ENCODE measurements around the gene IFIH1. TPM values are rescaled to one million over a fixed set of nuclear protein-coding genes. Genes with fewer than 3 reads are reported as not detected.

IFIH1 gene
- total RNA-seq, 1 experiment from 2014 or later, result 7.8 TPM

DNA sequence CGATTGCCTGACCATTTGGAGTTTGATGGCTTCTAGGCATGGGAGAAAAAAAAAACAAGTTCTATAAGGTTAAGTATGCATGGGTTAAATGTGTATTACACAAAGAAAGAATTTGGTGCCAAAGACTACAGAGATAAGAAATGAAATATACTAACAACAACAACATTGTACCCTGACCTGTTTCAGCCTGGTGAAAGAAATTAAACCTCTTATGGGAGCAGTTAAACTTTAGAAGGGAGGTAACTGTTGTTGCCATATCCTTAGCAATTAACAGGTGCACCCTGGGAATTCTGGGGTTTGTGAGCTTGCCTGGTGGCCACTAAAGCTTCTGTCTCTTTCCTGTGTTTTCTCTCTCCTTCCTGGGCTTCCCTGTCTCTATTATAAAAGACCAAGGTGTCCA, 6.5 kb upstream of the IFIH1 start:
- ChIA-PET POLR2A (ENCODE audit: unreplicated experiment) (no interaction called here), CTCF (no interaction called here)
- Histone ChIP-seq H2AFZ (ENCODE audit: low read length) (no peak overlapping the region), H3K79me2 (ENCODE audit: low read length) (no peaks in the 10 kb centered on the region), H3K9me2 (replicated peaks; ENCODE audit: low read length) (no peaks in the 10 kb centered on the region), H3K4me1 (ENCODE audit: insufficient read depth, low read length) (no peaks in the 10 kb centered on the region), H3K4me3 (ENCODE audit: low read length) (no peak overlapping the region), H4K20me1 (ENCODE audit: low read length) (no peaks in the 10 kb centered on the region), H3K9me3 (ENCODE audit: low read length) (no peaks in the 10 kb centered on the region), H3K36me3 (ENCODE audit: low read depth, low read length) (no peaks in the 10 kb centered on the region), H3K4me2 (ENCODE audit: low read length) (no peak overlapping the region), H3K9ac (ENCODE audit: low read length) (no peak overlapping the region), H3K27me3 (ENCODE audit: low read length) (no peaks in the 10 kb centered on the region), H3K27ac (ENCODE audit: low read length) (no peak overlapping the region), H3F3A (ENCODE audit: low read length, unreplicated experiment) (no peaks in the 10 kb centered on the region)
- DNase-seq, result no peak
- intact Hi-C loops (cut with micrococcal nuclease), result no loop called here
- ATAC-seq, result no peak
- TF ChIP-seq EZH2 (IDR thresholded peaks at IDR 0.05; ENCODE audit: low read length, unreplicated experiment), result no peak
- TF ChIP-seq EZH2phosphoT487 (IDR thresholded peaks at IDR 0.05; ENCODE audit: borderline replicate concordance, low read length), result no peak
- TF ChIP-seq, protein P1, sequence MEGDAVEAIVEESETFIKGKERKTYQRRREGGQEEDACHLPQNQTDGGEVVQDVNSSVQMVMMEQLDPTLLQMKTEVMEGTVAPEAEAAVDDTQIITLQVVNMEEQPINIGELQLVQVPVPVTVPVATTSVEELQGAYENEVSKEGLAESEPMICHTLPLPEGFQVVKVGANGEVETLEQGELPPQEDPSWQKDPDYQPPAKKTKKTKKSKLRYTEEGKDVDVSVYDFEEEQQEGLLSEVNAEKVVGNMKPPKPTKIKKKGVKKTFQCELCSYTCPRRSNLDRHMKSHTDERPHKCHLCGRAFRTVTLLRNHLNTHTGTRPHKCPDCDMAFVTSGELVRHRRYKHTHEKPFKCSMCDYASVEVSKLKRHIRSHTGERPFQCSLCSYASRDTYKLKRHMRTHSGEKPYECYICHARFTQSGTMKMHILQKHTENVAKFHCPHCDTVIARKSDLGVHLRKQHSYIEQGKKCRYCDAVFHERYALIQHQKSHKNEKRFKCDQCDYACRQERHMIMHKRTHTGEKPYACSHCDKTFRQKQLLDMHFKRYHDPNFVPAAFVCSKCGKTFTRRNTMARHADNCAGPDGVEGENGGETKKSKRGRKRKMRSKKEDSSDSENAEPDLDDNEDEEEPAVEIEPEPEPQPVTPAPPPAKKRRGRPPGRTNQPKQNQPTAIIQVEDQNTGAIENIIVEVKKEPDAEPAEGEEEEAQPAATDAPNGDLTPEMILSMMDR (conservative IDR thresholded peaks at IDR 0.05; ENCODE audit: low read depth, low read length), result no peak
- no TSS peak for BruUV-seq (replicated peaks)

DNA sequence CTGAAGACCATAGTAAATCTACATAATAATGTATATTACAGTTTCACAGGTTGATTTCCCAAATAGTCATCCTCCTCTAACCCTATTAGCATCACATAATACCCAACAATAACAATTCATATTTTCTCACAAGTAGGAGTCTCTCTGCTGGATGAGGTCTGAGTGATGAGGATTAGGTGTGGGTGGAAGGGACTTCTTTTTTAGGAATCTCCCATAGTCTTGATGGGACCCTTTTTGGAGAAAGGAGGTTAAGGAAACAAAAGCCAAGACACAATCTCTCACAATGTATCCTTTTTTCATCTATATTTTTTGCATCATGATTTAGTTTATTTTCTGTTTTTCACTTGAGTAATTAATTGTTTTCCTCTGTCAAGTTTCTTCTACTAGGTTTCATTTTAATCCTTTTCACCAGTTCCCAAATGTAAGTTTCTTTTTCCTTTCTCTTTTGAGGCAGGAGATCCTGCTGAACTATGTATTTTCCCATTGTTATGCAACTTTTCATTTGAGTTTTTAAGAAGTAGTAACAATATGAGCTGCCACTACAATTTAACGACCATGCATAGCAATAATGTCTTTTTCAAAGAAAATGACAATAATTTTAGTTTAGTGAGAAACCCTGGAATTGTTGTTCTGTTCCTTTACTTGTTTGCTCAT, 2.5 kb upstream of the IFIH1 start:
- POLR2A ChIA-PET (ENCODE audit: unreplicated experiment), result no interaction called here
- intact Hi-C loops (cut with micrococcal nuclease), result no loop called here
- H3K27ac ChIP-seq (ENCODE audit: low read length), result no peak overlapping the region

More for the DNA sequence above, 2.5 kb upstream of the IFIH1 start:
- Histone ChIP-seq H2AFZ (ENCODE audit: low read length) (no peak overlapping the region), H3F3A (ENCODE audit: low read length, unreplicated experiment) (no peaks in the 10 kb centered on the region), H3K79me2 (ENCODE audit: low read length) (no peaks in the 10 kb centered on the region), H3K9me2 (replicated peaks; ENCODE audit: low read length) (no peaks in the 10 kb centered on the region), H4K20me1 (ENCODE audit: low read length) (no peaks in the 10 kb centered on the region), H3K9ac (ENCODE audit: low read length) (no peak overlapping the region), H3K4me1 (ENCODE audit: insufficient read depth, low read length) (peaks cover 24% of the 10 kb centered on the region), H3K9me3 (ENCODE audit: low read length) (no peaks in the 10 kb centered on the region), H3K36me3 (ENCODE audit: low read depth, low read length) (no peaks in the 10 kb centered on the region), H3K4me3 (ENCODE audit: low read length) (no peak overlapping the region), H3K4me2 (ENCODE audit: low read length) (no peak overlapping the region), H3K27me3 (ENCODE audit: low read length) (no peaks in the 10 kb centered on the region)
- ATAC-seq, result no peak
- CTCF ChIA-PET, result no interaction called here
- TF ChIP-seq, protein P1 (conservative IDR thresholded peaks at IDR 0.05; ENCODE audit: low read depth, low read length), result no peak
- TF ChIP-seq EZH2 (IDR thresholded peaks at IDR 0.05; ENCODE audit: low read length, unreplicated experiment) (no peak), EZH2phosphoT487 (IDR thresholded peaks at IDR 0.05; ENCODE audit: borderline replicate concordance, low read length) (no peak)
- no peak for DNase-seq
- BruUV-seq (replicated peaks), result no TSS peak
